Measurements from ENCODE around the gene REPS1. TPM values are rescaled to one million over a fixed set of nuclear protein-coding genes. Genes with fewer than 3 reads are reported as not detected.
A peak's percentile ranks its signal among the peaks of the same experiment; 100 is the strongest.

The REPS1 gene
- total and polyA plus RNA-seq, 2 of the 13 experiments (the other 11 are each of a cell fraction or from before 2014, with no cell fraction given), result 36.4 to 38.3 TPM

DNA sequence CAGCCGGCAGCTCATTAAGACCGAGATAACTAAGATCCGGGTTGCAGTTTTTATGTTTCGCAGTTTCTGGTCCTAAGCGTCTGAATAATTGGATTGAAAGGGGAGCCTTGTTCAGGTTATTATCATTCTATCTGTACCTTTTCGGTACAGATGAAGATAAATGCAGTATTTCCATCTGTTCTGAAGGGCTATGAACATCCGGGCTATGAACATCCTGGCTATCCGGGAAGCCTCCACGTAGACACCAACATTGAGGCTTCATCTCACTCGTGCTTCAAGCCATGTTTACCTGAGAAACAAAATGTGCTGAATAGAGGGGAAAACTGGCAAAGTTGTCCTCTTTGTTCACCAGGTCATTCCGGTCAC, 399 bp upstream of the REPS1 start (continued):
- TF ChIP-seq RARA (CRISPR knock-in tag; IDR thresholded peaks at IDR 0.05) (no peak), TBX3 (IDR thresholded peaks at IDR 0.05; ENCODE audit: borderline replicate concordance) (no peak), PHF8 (CRISPR knock-in tag; IDR thresholded peaks at IDR 0.05) (no peak), ZNF749 (CRISPR knock-in tag; IDR thresholded peaks at IDR 0.05; ENCODE audit: borderline replicate concordance) (no peak), TAF15 (IDR thresholded peaks at IDR 0.05; ENCODE audit: low read depth, low read length, poor library complexity, severe bottlenecking) (no peak), ZNF576 (CRISPR knock-in tag; IDR thresholded peaks at IDR 0.05) (no peak), MBD4 (IDR thresholded peaks at IDR 0.05; ENCODE audit: borderline replicate concordance, low read length) (no peak), DPF2 (CRISPR knock-in tag; IDR thresholded peaks at IDR 0.05; ENCODE audit: borderline replicate concordance, low read depth) (no peak), NFE2 (CRISPR knock-in tag; IDR thresholded peaks at IDR 0.05) (no peak), ZNF382 (CRISPR knock-in tag; IDR thresholded peaks at IDR 0.05; ENCODE audit: borderline replicate concordance) (no peak), TRIM24 (CRISPR knock-in tag; IDR thresholded peaks at IDR 0.05) (no peak), TEAD3 (CRISPR knock-in tag; optimal IDR thresholded peaks at IDR 0.05; ENCODE audit: borderline replicate concordance) (no peak), FOXJ3 (CRISPR knock-in tag; IDR thresholded peaks at IDR 0.05; ENCODE audit: borderline replicate concordance) (no peak), SMARCC2 (IDR thresholded peaks at IDR 0.05) (no peak), SCMH1 (CRISPR knock-in tag; IDR thresholded peaks at IDR 0.05; ENCODE audit: borderline replicate concordance) (no peak), ZNF737 (CRISPR knock-in tag; IDR thresholded peaks at IDR 0.05; ENCODE audit: borderline replicate concordance) (no peak), RBM22 (optimal IDR thresholded peaks at IDR 0.05; ENCODE audit: low read length) (no peak), GLI4 (CRISPR knock-in tag; IDR thresholded peaks at IDR 0.05; ENCODE audit: borderline replicate concordance) (peak; percentile 26; the same call in 1 of the 2 replicates), POGZ (CRISPR knock-in tag; IDR thresholded peaks at IDR 0.05) (no peak; the same call in 1 of the 2 replicates), HMGXB4 (CRISPR knock-in tag; IDR thresholded peaks at IDR 0.05; ENCODE audit: borderline replicate concordance in 1 of 2, low read depth in 1 of 2) (peak in 1 of 2 experiments; percentile 0; a peak in 1 of 4 replicates), ZNF136 (CRISPR knock-in tag; IDR thresholded peaks at IDR 0.05; ENCODE audit: low read depth) (0 out of 2 replicates have a peak, but pooled peaks have one; percentile 15), FOXA3 (CRISPR knock-in tag; IDR thresholded peaks at IDR 0.05) (no peak), KLF16 (CRISPR knock-in tag; IDR thresholded peaks at IDR 0.05) (no peak; a peak in 1 of 4 replicates), NAIF1 (CRISPR knock-in tag; IDR thresholded peaks at IDR 0.05; ENCODE audit: borderline replicate concordance) (no peak), YEATS2 (CRISPR knock-in tag; IDR thresholded peaks at IDR 0.05; ENCODE audit: borderline replicate concordance) (peak; percentile 13; the same call in 1 of the 2 replicates), NFATC3 (CRISPR knock-in tag; IDR thresholded peaks at IDR 0.05) (0 out of 2 replicates have a peak, but pooled peaks have one; percentile 3)
- TF ChIP-seq, protein P1, sequence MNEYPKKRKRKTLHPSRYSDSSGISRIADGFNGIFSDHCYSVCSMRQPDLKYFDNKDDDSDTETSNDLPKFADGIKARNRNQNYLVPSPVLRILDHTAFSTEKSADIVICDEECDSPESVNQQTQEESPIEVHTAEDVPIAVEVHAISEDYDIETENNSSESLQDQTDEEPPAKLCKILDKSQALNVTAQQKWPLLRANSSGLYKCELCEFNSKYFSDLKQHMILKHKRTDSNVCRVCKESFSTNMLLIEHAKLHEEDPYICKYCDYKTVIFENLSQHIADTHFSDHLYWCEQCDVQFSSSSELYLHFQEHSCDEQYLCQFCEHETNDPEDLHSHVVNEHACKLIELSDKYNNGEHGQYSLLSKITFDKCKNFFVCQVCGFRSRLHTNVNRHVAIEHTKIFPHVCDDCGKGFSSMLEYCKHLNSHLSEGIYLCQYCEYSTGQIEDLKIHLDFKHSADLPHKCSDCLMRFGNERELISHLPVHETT (CRISPR knock-in tag; conservative IDR thresholded peaks at IDR 0.05), result no peak
